K562 (cell line): ENCODE measurements around the gene ANKRD11. TPM values are rescaled to one million over a fixed set of nuclear protein-coding genes. Genes with fewer than 3 reads are reported as not detected.

Experiments used
- E2F6 ChIP-seq, 2 experiments: IDR thresholded peaks; 2 replicates each; pipeline ENCODE4 v1.6.1; 2011; ENCODE audit warnings: borderline replicate concordance in 1 of 2, control low read depth in 1 of 2, low read depth in 1 of 2, low read length in 1 of 2, mild to moderate bottlenecking in 1 of 2, mixed read lengths in 1 of 2, moderate library complexity in 1 of 2; ENCODE audit not compliant: insufficient read depth in 1 of 2, insufficient read length in 1 of 2, poor library complexity in 1 of 2, severe bottlenecking in 1 of 2; ENCODE audit errors: extremely low read depth in 1 of 2
- FUS ChIP-seq: fragments of 200-400 bp; formaldehyde crosslinking; optimal IDR thresholded peaks from 2 replicates; pipeline ENCODE3; 2017; ENCODE audit warnings: low read depth, low read length
- HBP1 ChIP-seq: fragments of 450-650 bp; formaldehyde crosslinking; IDR thresholded peaks from 2 replicates; pipeline ENCODE4 v1.4.0; 2022; ENCODE audit warnings: missing genetic modification characterization
- JUND ChIP-seq, 2 experiments: IDR thresholded peaks; 2 replicates in 1 of 2; 3 replicates in 1 of 2; pipeline ENCODE4 v1.6.1; 2011; ENCODE audit warnings: borderline replicate concordance in 2 of 2, low read depth in 2 of 2, low read length in 2 of 2, improper control_type of control experiment in 1 of 2, missing biosample characterization in 1 of 2, missing genetic modification characterization in 1 of 2, missing genetic modification reagents in 1 of 2
- NKRF ChIP-seq: fragments of 450-650 bp; IDR thresholded peaks from 2 replicates; pipeline ENCODE4 v1.6.1; 2016; ENCODE audit warnings: borderline replicate concordance
- PRMT5 ChIP-seq: sonication (generic); formaldehyde crosslinking; IDR thresholded peaks from 2 replicates; pipeline ENCODE4 v1.5.0; 2020; ENCODE audit warnings: missing genetic modification reagents
- RBM39 ChIP-seq: fragments of 200-400 bp; formaldehyde crosslinking; optimal IDR thresholded peaks from 2 replicates; pipeline ENCODE3; 2018; ENCODE audit warnings: low read depth, low read length
- SFPQ ChIP-seq: fragments of 200-400 bp; formaldehyde crosslinking; IDR thresholded peaks from 2 replicates; pipeline ENCODE4 v1.6.1; 2017; ENCODE audit warnings: mild to moderate bottlenecking, low read depth, low read length, moderate library complexity
- SPI1 ChIP-seq: IDR thresholded peaks from 2 replicates; pipeline ENCODE4 v1.6.1; 2011; ENCODE audit warnings: low read depth, low read length, control low read depth, borderline replicate concordance
- THRA ChIP-seq: fragments of 450-650 bp; IDR thresholded peaks from 2 replicates; pipeline ENCODE4 v1.6.1; 2017; ENCODE audit warnings: mild to moderate bottlenecking, moderate library complexity
- USF1 ChIP-seq: sonication (generic); formaldehyde crosslinking; IDR thresholded peaks from 2 replicates; pipeline ENCODE4 v1.9.0; 2022; ENCODE audit warnings: mild to moderate bottlenecking, missing genetic modification reagents
- ZC3H4 ChIP-seq: sonication (generic); formaldehyde crosslinking; IDR thresholded peaks from 2 replicates; pipeline ENCODE4 v1.9.0; 2021; ENCODE audit warnings: missing genetic modification reagents, borderline replicate concordance
- ZNF3 ChIP-seq: fragments of 250-450 bp; sonication (Bioruptor Pico); IDR thresholded peaks from 2 replicates; pipeline ENCODE4 v1.5.0; 2021; ENCODE audit warnings: mild to moderate bottlenecking, moderate library complexity
- ZNF384 ChIP-seq: IDR thresholded peaks from 2 replicates; pipeline ENCODE4 v1.6.1; 2012; ENCODE audit warnings: low read depth, low read length, improper control_type of control experiment
- polyA plus RNA-seq, 8 experiments: library from polyadenylated mRNA; depleted of rRNA in 4 of 8; stranded (reverse) in 5 of 8; unstranded in 3 of 8; fragments of >200 nt; fragmentation: Nextera tagmentation in 2 of 8; fragmentation: Illumina TruSeq in 1 of 8; extraction: Ambion mirVana in 2 of 8; extraction: Trizol in 1 of 8; gene quantifications; 2 replicates each; pipeline versions ENCODE4 v1.2.1 to v1.2.3, GENCODE V29; 2011 to 2014; ENCODE audit warnings: inconsistent platforms in 1 of 8, missing spikeins in 1 of 8
- total RNA-seq, 7 experiments: library from RNA; depleted of rRNA in 6 of 7; stranded (reverse); fragments of >200 nt in 6 of 7; fragmentation: Illumina TruSeq in 2 of 7; extraction: Trizol in 2 of 7; gene quantifications; 2 replicates each; pipeline versions ENCODE4 v1.2.1 to v1.2.3, GENCODE V29; 2011 to 2021; ENCODE audit warnings: low replicate concordance in 1 of 7

ANKRD11 gene
- total and polyA plus RNA-seq, 9 of the 15 experiments (the other 6 are each of a cell fraction or from before 2014, with no cell fraction given) = 4.7 to 126 (median 31.7) TPM

GRCh38 chr16:89505204-89506112 lies 15.1 kb upstream of the ANKRD11 start (continued):
- TF ChIP-seq HBP1 (CRISPR knock-in tag) = peak; percentile 13; the same call in 1 of the 2 replicates
- TF ChIP-seq NKRF = peak; percentile 54; the same call in 1 of the 2 replicates
- TF ChIP-seq SFPQ = no peak
- TF ChIP-seq USF1 (CRISPR knock-in tag) = no peak
- TF ChIP-seq ZNF384 = 0 out of 2 replicates have a peak, but pooled peaks have one; percentile 20
- no peak for TF ChIP-seq FUS
- TF ChIP-seq SPI1 = peak; percentile 79
- no peak for TF ChIP-seq PRMT5 (CRISPR knock-in tag)
- no peak for TF ChIP-seq ZNF3 (CRISPR knock-in tag)
- no peak for TF ChIP-seq THRA
- TF ChIP-seq ZC3H4 (CRISPR knock-in tag) = no peak
- TF ChIP-seq RBM39 = no peak
- TF ChIP-seq E2F6 (IDR thresholded peaks at IDR 0.05; ENCODE audit: borderline replicate concordance in 1 of 2, extremely low read depth in 1 of 2, insufficient read depth in 1 of 2, insufficient read length in 1 of 2, low read depth in 1 of 2, low read length in 1 of 2, poor library complexity in 1 of 2, severe bottlenecking in 1 of 2) = peak in 1 of 2 experiments; percentile 31
- peak; percentile 92 for TF ChIP-seq JUND (IDR thresholded peaks at IDR 0.05; ENCODE audit: borderline replicate concordance, low read depth, low read length)
- peak; percentile 85; the same call in 1 of the 3 replicates for TF ChIP-seq JUND (tag; IDR thresholded peaks at IDR 0.05; ENCODE audit: borderline replicate concordance, low read depth, low read length)
